HepG2 (cell line): ENCODE data around the gene HOXD8. TPM values are rescaled to one million over a fixed set of nuclear protein-coding genes. Genes with fewer than 3 reads are reported as not detected.

Source experiments
- ATAC-seq: fragments of 200-7000 bp; cut with Tn5 transposase; 3 replicates; pipeline ENCODE4 v1.9.1; 2020; ENCODE audit warnings: mild to moderate bottlenecking, moderate library complexity
- BruUV-seq: library from RNA; stranded (reverse); fragments of 400-500 nt; replicated peaks from 2 replicates; lab custom pipeline; 2021; lab: Mats Ljungman, UMichigan
- CTCF ChIA-PET: fragments of 300-600 bp; formaldehyde crosslinking; extraction: SDS; loops from one replicate; lab custom pipeline; 2021; ENCODE audit warnings: low total read pairs, inconsistent platforms, low intra/inter-chr PET ratio; lab: Yijun Ruan, JAX
- POLR2A ChIA-PET: fragments of 350-600 bp; sonication (Branson Sonifier 250); formaldehyde crosslinking; loops from one replicate; lab custom pipeline; 2020; ENCODE audit warnings: antibody characterized with exemption, inconsistent platforms; lab: Yijun Ruan, JAX
- DNase-seq: peaks from one replicate; pipeline ENCODE4 v3.0.0-alpha.2; 2015; ENCODE audit warnings: low spot score
- FAIRE-seq: peaks from 3 replicates; lab custom pipeline; 2011; peaks lifted over from hg19 to GRCh38; lab: Jason Lieb, UNC
- H2AFZ ChIP-seq: one replicate; pipeline ENCODE4 v1.6.1; 2011; ENCODE audit warnings: low read length, inconsistent platforms
- H3K27ac ChIP-seq: fragments of 300-600 bp; 3 replicates; pipeline ENCODE4 v1.8.0; 2011; ENCODE audit warnings: mixed run types, mild to moderate bottlenecking, mixed read lengths, low read length, inconsistent platforms; ENCODE audit not compliant: insufficient read depth; ENCODE audit errors: extremely low read length
- H3K27me3 ChIP-seq, 2 experiments: fragments of 200-600 bp in 1 of 2; 2 replicates in 1 of 2; 3 replicates in 1 of 2; pipeline versions ENCODE4 v1.6.0 to v1.8.0; 2011; ENCODE audit warnings: low read length in 2 of 2, mild to moderate bottlenecking in 2 of 2, moderate library complexity in 2 of 2, inconsistent platforms in 1 of 2; ENCODE audit not compliant: insufficient read depth in 2 of 2, control insufficient read depth in 1 of 2
- H3K36me3 ChIP-seq, 2 experiments: fragments of 200-600 bp in 1 of 2; replicated peaks in 1 of 2; 2 replicates in 1 of 2; 3 replicates in 1 of 2; pipeline versions ENCODE4 v1.5.1 to v1.8.0; 2011; ENCODE audit warnings: low read length in 2 of 2, inconsistent platforms in 1 of 2; ENCODE audit not compliant: insufficient read depth in 2 of 2, control insufficient read depth in 1 of 2
- H3K4me1 ChIP-seq: 2 replicates; pipeline ENCODE4 v1.5.1; 2012; ENCODE audit warnings: low read length, inconsistent platforms; ENCODE audit not compliant: insufficient read depth
- H3K4me2 ChIP-seq: 2 replicates; pipeline ENCODE4 v1.6.0; 2011; ENCODE audit warnings: low read depth, low read length, inconsistent platforms
- H3K4me3 ChIP-seq, 3 experiments: fragments of 200-600 bp in 1 of 3; sonication (generic), shearing (Covaris generic) in 1 of 3; replicated peaks in 1 of 3; 2 replicates each; pipeline ENCODE4 v1.5.1; 2011 to 2016; ENCODE audit warnings: low read length in 3 of 3, inconsistent platforms in 2 of 3, low read depth in 2 of 3, mild to moderate bottlenecking in 2 of 3, control low read depth in 1 of 3, mixed read lengths in 1 of 3; ENCODE audit not compliant: insufficient read depth in 1 of 3
- H3K79me2 ChIP-seq: one replicate; pipeline ENCODE4 v1.6.1; 2011; ENCODE audit warnings: low read length, inconsistent platforms; ENCODE audit not compliant: insufficient read depth
- H3K9ac ChIP-seq: 2 replicates; pipeline ENCODE4 v1.6.0; 2011; ENCODE audit warnings: mild to moderate bottlenecking, low read depth, low read length, inconsistent platforms; ENCODE audit not compliant: insufficient read depth
- H3K9me3 ChIP-seq: 2 replicates; pipeline ENCODE4 v1.5.1; 2012; ENCODE audit warnings: mild to moderate bottlenecking, low read length
- H4K20me1 ChIP-seq: 2 replicates; pipeline ENCODE4 v1.6.0; 2011; ENCODE audit warnings: inconsistent platforms, mild to moderate bottlenecking, low read length, moderate library complexity; ENCODE audit not compliant: insufficient read depth
- ARNT2 ChIP-seq: sonication (generic); formaldehyde crosslinking; IDR thresholded peaks from 2 replicates; pipeline ENCODE4 v1.8.0; 2022; ENCODE audit warnings: mild to moderate bottlenecking, low read depth, missing genetic modification reagents, moderate library complexity
- CBX2 ChIP-seq, 2 experiments: fragments of 200-600 bp in 1 of 2; sonication (generic); formaldehyde crosslinking in 1 of 2; IDR thresholded peaks; 2 replicates each; pipeline versions ENCODE4 v1.7.0 to v1.8.1; 2018 to 2022; ENCODE audit warnings: low read depth in 2 of 2, low read length in 1 of 2, mild to moderate bottlenecking in 1 of 2, missing genetic modification reagents in 1 of 2
- EEA1 ChIP-seq: sonication (generic); formaldehyde crosslinking; IDR thresholded peaks from 2 replicates; pipeline ENCODE4 v1.5.1; 2020; ENCODE audit warnings: mild to moderate bottlenecking, missing genetic modification reagents, borderline replicate concordance
- EHMT2 ChIP-seq: fragments of 200-600 bp; sonication (generic); IDR thresholded peaks from 2 replicates; pipeline ENCODE4 v1.7.0; 2017; ENCODE audit warnings: antibody characterized with exemption, low read depth, low read length, borderline replicate concordance
- FOXA1 ChIP-seq, 2 experiments: fragments of 450-650 bp in 1 of 2; sonication (generic) in 1 of 2; formaldehyde crosslinking in 1 of 2; IDR thresholded peaks; 2 replicates each; pipeline versions ENCODE4 v1.4.0 to v1.6.1; 2016 to 2020; ENCODE audit warnings: missing genetic modification reagents in 1 of 2
- GTF3A ChIP-seq: sonication (generic); formaldehyde crosslinking; conservative IDR thresholded peaks from 2 replicates; pipeline ENCODE4 v1.4.0; 2020; ENCODE audit warnings: mild to moderate bottlenecking, missing genetic modification reagents
- HMG20B ChIP-seq: conservative IDR thresholded peaks from 2 replicates; pipeline ENCODE4 v1.6.1; 2016; ENCODE audit warnings: missing genetic modification reagents, missing compliant biosample characterization
- LBX2 ChIP-seq: sonication (generic); formaldehyde crosslinking; IDR thresholded peaks from 2 replicates; pipeline ENCODE4 v1.5.0; 2020; ENCODE audit warnings: missing genetic modification reagents, mild to moderate bottlenecking, borderline replicate concordance
- MEF2D ChIP-seq: sonication (generic); formaldehyde crosslinking; IDR thresholded peaks from 2 replicates; pipeline ENCODE4 v1.5.1; 2020; ENCODE audit warnings: mild to moderate bottlenecking, missing genetic modification reagents
- SKIL ChIP-seq: sonication (generic); formaldehyde crosslinking; IDR thresholded peaks from 2 replicates; pipeline ENCODE4 v1.8.0; 2022; ENCODE audit warnings: missing genetic modification reagents, mild to moderate bottlenecking, moderate library complexity, borderline replicate concordance
- SRSF1 ChIP-seq: fragments of 200-400 bp; formaldehyde crosslinking; optimal IDR thresholded peaks from 2 replicates; pipeline ENCODE3; 2017; ENCODE audit warnings: mild to moderate bottlenecking, low read depth, low read length, moderate library complexity
- TBP ChIP-seq: sonication (generic); formaldehyde crosslinking; IDR thresholded peaks from 2 replicates; pipeline ENCODE4 v1.5.0; 2020; ENCODE audit warnings: missing genetic modification reagents
- ZBTB37 ChIP-seq: sonication (generic); formaldehyde crosslinking; IDR thresholded peaks from 2 replicates; pipeline ENCODE4 v1.4.0; 2020; ENCODE audit warnings: mild to moderate bottlenecking, missing genetic modification reagents
- ZNF138 ChIP-seq: sonication (generic); formaldehyde crosslinking; IDR thresholded peaks from 2 replicates; pipeline ENCODE4 v1.5.0; 2020; ENCODE audit warnings: mild to moderate bottlenecking, low read depth, missing genetic modification reagents
- ZNF292 ChIP-seq: sonication (generic); formaldehyde crosslinking; IDR thresholded peaks from 2 replicates; pipeline ENCODE4 v1.8.1; 2022; ENCODE audit warnings: mild to moderate bottlenecking, low read depth, missing genetic modification reagents, borderline replicate concordance
- ZNF781 ChIP-seq: sonication (generic); formaldehyde crosslinking; IDR thresholded peaks from 2 replicates; pipeline ENCODE4 v1.5.1; 2020; ENCODE audit warnings: borderline replicate concordance, mild to moderate bottlenecking, missing genetic modification reagents; ENCODE audit errors: not compliant biosample characterization
- WGBS: methylation state at CpG from one replicate; pipeline ENCODE4 v1.1.6; 2017; ENCODE audit warnings: low lambda C conversion rate; 5-methylcytosine and 5-hydroxymethylcytosine counted together
- in situ Hi-C: cut with HindIII; loops from 2 replicates; pipeline ENCODE4 v1.10.0; 2017; ENCODE audit warnings: low pct_unique_long_range_greater_than_20kb; ENCODE audit not compliant: extremely low pct_ligation_motif_present
- intact Hi-C: fragments of 100-400 bp; cut with micrococcal nuclease; formaldehyde crosslinking; loops from one replicate; pipeline ENCODE4 v1.10.0; 2022; ENCODE audit not compliant: unreplicated experiment
- polyA plus RNA-seq, 8 experiments: library from polyadenylated mRNA; depleted of rRNA in 3 of 8; stranded (reverse) in 7 of 8; unstranded in 1 of 8; fragments of >200 nt; fragmentation: Illumina TruSeq in 4 of 8; extraction: Trizol in 4 of 8; gene quantifications; 2 replicates each; pipeline versions ENCODE4 v1.2.1 to v1.2.3, GENCODE V29; 2011 to 2016; ENCODE audit warnings: low read depth in 4 of 8, missing spikeins in 1 of 8, mixed read lengths in 1 of 8; ENCODE audit not compliant: insufficient read depth in 1 of 8
- total RNA-seq, 5 experiments: library from RNA; depleted of rRNA; stranded (reverse); fragments of >200 nt; fragmentation: Illumina TruSeq; extraction: Trizol; gene quantifications; 2 replicates each; pipeline ENCODE4 v1.2.3, GENCODE V29; 2016; ENCODE audit warnings: low read depth in 1 of 5
- TF ChIP-seq, protein P1 (sequence below): sonication (generic); formaldehyde crosslinking; IDR thresholded peaks from 2 replicates; pipeline ENCODE4 v1.4.0; 2020; ENCODE audit warnings: missing genetic modification reagents

HOXD8 gene
- total and polyA plus RNA-seq, 2 of the 13 experiments (the other 11 are each of a cell fraction or from before 2014, with no cell fraction given) = not detected

GRCh38 chr2:176145085-176145969 is 15.8 kb downstream of the HOXD8 start (continued):
- TF ChIP-seq SKIL (CRISPR knock-in tag) = no peak
- TF ChIP-seq MEF2D (CRISPR knock-in tag) = no peak
- TF ChIP-seq ZNF292 (CRISPR knock-in tag) = no peak
- TF ChIP-seq CBX2 (IDR thresholded peaks at IDR 0.05; ENCODE audit: low read depth, low read length) = no peak
- TF ChIP-seq CBX2 (CRISPR knock-in tag; IDR thresholded peaks at IDR 0.05; ENCODE audit: low read depth) = no peak
- TF ChIP-seq, all 625 proteins: peak for 0

DNA sequence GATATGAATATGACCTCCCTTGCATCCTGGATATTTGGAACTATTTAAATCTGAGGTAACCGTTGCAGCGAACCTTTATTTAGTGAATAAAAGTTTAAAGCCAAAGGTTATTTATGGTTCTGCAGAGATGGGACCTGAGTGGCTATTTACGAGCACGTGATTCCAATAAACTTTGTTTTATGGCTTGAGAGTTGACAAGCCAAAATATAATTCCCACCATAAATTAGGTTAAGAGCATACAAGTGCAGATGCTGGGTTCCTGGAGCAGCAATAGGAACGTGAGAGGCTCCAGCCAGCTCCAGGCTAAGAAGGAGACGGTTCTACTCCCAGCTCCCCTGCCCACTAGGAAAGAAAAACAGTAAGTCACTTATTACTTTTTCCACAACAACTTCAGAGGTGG is 16.6 kb downstream of the HOXD8 start:
- no peak for DNase-seq
- no TSS peak for BruUV-seq
- 5% methylated on average over 6 of the region's 6 CpGs for WGBS
- TF ChIP-seq ZBTB37 (CRISPR knock-in tag) (no peak), GTF3A (CRISPR knock-in tag) (no peak), ZNF781 (CRISPR knock-in tag) (no peak), EHMT2 (no peak), SRSF1 (no peak), ZNF138 (no peak), HMG20B (CRISPR knock-in tag) (no peak), TBP (CRISPR knock-in tag) (no peak), FOXA1 (IDR thresholded peaks at IDR 0.05) (no peak), FOXA1 (CRISPR knock-in tag; IDR thresholded peaks at IDR 0.05) (no peak), LBX2 (no peak), EEA1 (CRISPR knock-in tag) (no peak), ARNT2 (CRISPR knock-in tag) (no peak)
- TF ChIP-seq, protein P1, sequence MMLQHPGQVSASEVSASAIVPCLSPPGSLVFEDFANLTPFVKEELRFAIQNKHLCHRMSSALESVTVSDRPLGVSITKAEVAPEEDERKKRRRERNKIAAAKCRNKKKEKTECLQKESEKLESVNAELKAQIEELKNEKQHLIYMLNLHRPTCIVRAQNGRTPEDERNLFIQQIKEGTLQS (CRISPR knock-in tag) = no peak

More for the DNA sequence above, 16.6 kb downstream of the HOXD8 start:
- ChIA-PET POLR2A (no interaction called here), CTCF (no interaction called here)
- no peaks in the 10 kb centered on the region for H3K9me3 ChIP-seq
- no peak overlapping the region for H3K9ac ChIP-seq
- FAIRE-seq (no peak), ATAC-seq (no peak)
- H3K4me1 ChIP-seq = peaks cover 22% of the 10 kb centered on the region
- H4K20me1 ChIP-seq = no peaks in the 10 kb centered on the region
- no peak overlapping the region for H2AFZ ChIP-seq
- no peaks in the 10 kb centered on the region for H3K79me2 ChIP-seq
- no peak overlapping the region for H3K4me3 ChIP-seq
- no peak overlapping the region for H3K4me2 ChIP-seq
- no peak overlapping the region for H3K27ac ChIP-seq
- in situ Hi-C loops (no loop called here), intact Hi-C loops (no loop called here)
- H3K27me3 ChIP-seq = peaks cover 16 to 94% of the 10 kb centered on the region in 2 experiments
- no peaks in the 10 kb centered on the region for H3K36me3 ChIP-seq
